Activated naive CD4-positive, alpha-beta T cell treated with anti-CD3 and anti-CD28 coated beads for 36 hours (primary cell): ENCODE data around the gene DUSP8. TPM values are rescaled to one million over a fixed set of nuclear protein-coding genes. Genes with fewer than 3 reads are reported as not detected.

Experiments used
- CTCF ChIA-PET: fragments of 350-600 bp; sonication (Branson Sonifier 250); formaldehyde crosslinking; loops from one replicate; lab custom pipeline; 2021; ENCODE audit warnings: antibody characterized with exemption; lab: Charles Lee
- DNase-seq: peaks from one replicate; pipeline ENCODE4 v3.0.0-alpha.2; 2020
- H3K27ac Mint-ChIP-seq: one replicate; pipeline ENCODE4 v1.8.0; 2021; ENCODE audit warnings: mild to moderate bottlenecking, mixed read lengths
- H3K27me3 Mint-ChIP-seq: one replicate; pipeline ENCODE4 v1.8.0; 2021; ENCODE audit warnings: low read depth, mixed read lengths
- H3K36me3 Mint-ChIP-seq: one replicate; pipeline ENCODE4 v1.8.0; 2021; ENCODE audit warnings: low read depth, mixed read lengths
- H3K4me1 Mint-ChIP-seq: one replicate; pipeline ENCODE4 v1.8.0; 2021; ENCODE audit warnings: low read depth, mixed read lengths
- H3K4me3 Mint-ChIP-seq: one replicate; pipeline ENCODE4 v1.8.0; 2021; ENCODE audit warnings: mild to moderate bottlenecking, moderate library complexity, mixed read lengths
- H3K9me3 Mint-ChIP-seq: one replicate; pipeline ENCODE4 v1.8.0; 2021; ENCODE audit warnings: mixed read lengths
- intact Hi-C: fragments of 100-400 bp; cut with micrococcal nuclease; formaldehyde crosslinking; loops from one replicate; pipeline ENCODE4 v1.15.1; 2023
- total RNA-seq, 2 experiments: library from RNA; stranded (reverse); gene quantifications; one replicate each; pipeline ENCODE4 v1.2.3, GENCODE V29; 2021

The DUSP8 gene
- total RNA-seq, 2 experiments from 2014 or later = 2.9 to 3.0 TPM

- Mint-ChIP-seq H3K27ac (no peak overlapping the region), H3K36me3 (no peaks in the 10 kb centered on the region), H3K4me3 (no peak overlapping the region), H3K27me3 (peaks cover 6% of the 10 kb centered on the region), H3K4me1 (peaks cover 19% of the 10 kb centered on the region), H3K9me3 (no peaks in the 10 kb centered on the region)
- CTCF ChIA-PET = no interaction called here
- DNase-seq = no peak
- intact Hi-C loops = loop anchor here (5.0 kb wide), 2 partner anchors 33 to 572 kb away; no protein-coding TSS in a partner anchor
Measured at GRCh38 chr11:1570001-1570453, 2.0 kb downstream of the DUSP8 start.

- Mint-ChIP-seq H3K27ac (no peak overlapping the region), H3K4me3 (no peak overlapping the region), H3K36me3 (no peaks in the 10 kb centered on the region), H3K4me1 (peaks cover 19% of the 10 kb centered on the region), H3K27me3 (peaks cover 6% of the 10 kb centered on the region), H3K9me3 (no peaks in the 10 kb centered on the region)
- no peak for DNase-seq
- intact Hi-C loops = no loop called here
- CTCF ChIA-PET = no interaction called here
Measured at GRCh38 chr11:1569251-1569780, 2.8 kb downstream of the DUSP8 start.

GRCh38 chr11:1568441-1568911 is 3.6 kb downstream of the DUSP8 start:
- no peak for DNase-seq
- Mint-ChIP-seq H3K27me3 (peaks cover 3% of the 10 kb centered on the region), H3K36me3 (no peaks in the 10 kb centered on the region), H3K4me3 (no peak overlapping the region), H3K27ac (no peak overlapping the region), H3K9me3 (no peaks in the 10 kb centered on the region), H3K4me1 (peaks cover 13% of the 10 kb centered on the region)
- intact Hi-C loops = no loop called here
- CTCF ChIA-PET = no interaction called here

GRCh38 chr11:1567721-1568100 is 4.4 kb downstream of the DUSP8 start:
- DNase-seq = no peak
- Mint-ChIP-seq H3K9me3 (no peaks in the 10 kb centered on the region), H3K27ac (no peak overlapping the region), H3K36me3 (no peaks in the 10 kb centered on the region), H3K4me1 (peaks cover 10% of the 10 kb centered on the region), H3K4me3 (no peak overlapping the region), H3K27me3 (no peaks in the 10 kb centered on the region)
- intact Hi-C loops = no loop called here
- CTCF ChIA-PET = no interaction called here

GRCh38 chr11:1567052-1567720 is 4.9 kb downstream of the DUSP8 start:
- CTCF ChIA-PET = no interaction called here
- no peak for DNase-seq
- intact Hi-C loops = no loop called here
- H3K27ac Mint-ChIP-seq = no peak overlapping the region
- no peaks in the 10 kb centered on the region for H3K27me3 Mint-ChIP-seq
- H3K4me3 Mint-ChIP-seq = no peak overlapping the region
- H3K4me1 Mint-ChIP-seq = peaks cover 10% of the 10 kb centered on the region
- H3K9me3 Mint-ChIP-seq = no peaks in the 10 kb centered on the region
- H3K36me3 Mint-ChIP-seq = no peaks in the 10 kb centered on the region

GRCh38 chr11:1566381-1567051 is 5.6 kb downstream of the DUSP8 start:
- H3K36me3 Mint-ChIP-seq = no peaks in the 10 kb centered on the region
- H3K27me3 Mint-ChIP-seq = no peaks in the 10 kb centered on the region
- no peak overlapping the region for H3K27ac Mint-ChIP-seq
- no peak overlapping the region for H3K4me3 Mint-ChIP-seq
- H3K4me1 Mint-ChIP-seq = peaks cover 10% of the 10 kb centered on the region
- no peak for DNase-seq
- CTCF ChIA-PET = no interaction called here
- intact Hi-C loops = no loop called here
- H3K9me3 Mint-ChIP-seq = no peaks in the 10 kb centered on the region

- no peak overlapping the region for H3K4me3 Mint-ChIP-seq
- H3K27ac Mint-ChIP-seq = no peak overlapping the region
- H3K4me1 Mint-ChIP-seq = peaks cover 10% of the 10 kb centered on the region
- no peak for DNase-seq
- no peaks in the 10 kb centered on the region for H3K9me3 Mint-ChIP-seq
- no peaks in the 10 kb centered on the region for H3K36me3 Mint-ChIP-seq
- intact Hi-C loops = no loop called here
- no peaks in the 10 kb centered on the region for H3K27me3 Mint-ChIP-seq
- CTCF ChIA-PET = interaction anchor here (0.6 to 1.0 kb wide), 2 partner anchors 19 to 26 kb away, joined by 3 to 4 read pairs; no protein-coding TSS in a partner anchor
Measured at GRCh38 chr11:1565904-1566247, 6.2 kb downstream of the DUSP8 start.

- H3K36me3 Mint-ChIP-seq = no peaks in the 10 kb centered on the region
- no peaks in the 10 kb centered on the region for H3K27me3 Mint-ChIP-seq
- no peak for DNase-seq
- H3K9me3 Mint-ChIP-seq = no peaks in the 10 kb centered on the region
- H3K27ac Mint-ChIP-seq = no peak overlapping the region
- no peak overlapping the region for H3K4me3 Mint-ChIP-seq
- peaks cover 6% of the 10 kb centered on the region for H3K4me1 Mint-ChIP-seq
- intact Hi-C loops = no loop called here
- CTCF ChIA-PET = interaction anchor here (0.6 to 1.2 kb wide), 3 partner anchors 10 to 26 kb away, joined by 3 to 7 read pairs (median 4); no protein-coding TSS in a partner anchor
Measured at GRCh38 chr11:1565173-1565903, 6.7 kb downstream of the DUSP8 start.

- Mint-ChIP-seq H3K4me3 (no peak overlapping the region), H3K4me1 (peaks cover 3% of the 10 kb centered on the region), H3K27ac (no peak overlapping the region), H3K9me3 (no peaks in the 10 kb centered on the region), H3K27me3 (no peaks in the 10 kb centered on the region), H3K36me3 (no peaks in the 10 kb centered on the region)
- CTCF ChIA-PET = interaction anchor here (1.0 to 1.2 kb wide), 2 partner anchors 10 to 18 kb away, joined by 4 to 7 read pairs; no protein-coding TSS in a partner anchor
- intact Hi-C loops = no loop called here
- DNase-seq = no peak
Measured at GRCh38 chr11:1564535-1565172, 7.4 kb downstream of the DUSP8 start.

GRCh38 chr11:1563697-1564534 is 8.2 kb downstream of the DUSP8 start:
- H3K9me3 Mint-ChIP-seq = no peaks in the 10 kb centered on the region
- CTCF ChIA-PET = no interaction called here
- H3K27ac Mint-ChIP-seq = no peak overlapping the region
- no peaks in the 10 kb centered on the region for H3K27me3 Mint-ChIP-seq
- no peaks in the 10 kb centered on the region for H3K36me3 Mint-ChIP-seq
- H3K4me1 Mint-ChIP-seq = no peaks in the 10 kb centered on the region
- DNase-seq = no peak
- H3K4me3 Mint-ChIP-seq = no peak overlapping the region
- intact Hi-C loops = no loop called here

- Mint-ChIP-seq H3K4me3 (no peak overlapping the region), H3K27me3 (no peaks in the 10 kb centered on the region), H3K27ac (no peak overlapping the region), H3K4me1 (no peaks in the 10 kb centered on the region), H3K36me3 (no peaks in the 10 kb centered on the region), H3K9me3 (no peaks in the 10 kb centered on the region)
- intact Hi-C loops = no loop called here
- no peak for DNase-seq
- CTCF ChIA-PET = no interaction called here
Measured at GRCh38 chr11:1563149-1563638, 8.9 kb downstream of the DUSP8 start.
